Dermis lymphatic vessel endothelial cell (primary cell): Measurements from ENCODE around the gene ERCC1. TPM values are rescaled to one million over a fixed set of nuclear protein-coding genes. Genes with fewer than 3 reads are reported as not detected.

ENCODE experiments used
- total RNA-seq: library from RNA; depleted of rRNA; stranded (reverse); fragments of >200 nt; gene quantifications from 2 replicates; pipeline ENCODE4 v1.2.1, GENCODE V29; 2014

The ERCC1 gene
- total RNA-seq, result 41.5 and 50.4 TPM in 2 replicates

GRCh38 chr19:45423589-45424190 lies at the start of gene ERCC1:
Gene ERCC1, minus strand, starts transcription at chr19:45423917. Its CDS starts 543 bp downstream, at chr19:45423374.

GRCh38 chr19:45467456-45468158 lies 43.9 kb upstream of the ERCC1 start, which contains the start of gene FOSB:
Gene FOSB, plus strand, starts transcription at chr19:45467996. Its CDS starts 591 bp downstream, at chr19:45468587.

GRCh38 chr19:45406226-45407090 lies 17.3 kb downstream of the ERCC1 start, which contains the start of gene POLR1G:
Gene POLR1G, plus strand, starts transcription at chr19:45406644. Its CDS starts 53 bp downstream, at chr19:45406697.

GRCh38 chr19:45404557-45405434 lies 18.9 kb downstream of the ERCC1 start, which contains the start of gene PPP1R13L:
Gene PPP1R13L, minus strand, starts transcription at chr19:45405069. Its CDS starts 6,751 bp downstream, at chr19:45398318.

GRCh38 chr19:45370410-45371204 lies 53.1 kb downstream of the ERCC1 start, which contains the start of gene ERCC2:
Gene ERCC2, minus strand, starts transcription at chr19:45370573. Its CDS starts 33 bp downstream, at chr19:45370540.

Other genes with a start within 250 kb of the ERCC1 start
- 40.7 and 44.5 TPM in 2 replicates for gene TRAPPC6A, start 245.7 kb downstream of the ERCC1 start, total RNA-seq
- 2.3 and 3.3 TPM in 2 replicates for gene BLOC1S3, start 245.1 kb downstream of the ERCC1 start, total RNA-seq
- gene EXOC3L2, start 178.5 kb downstream of the ERCC1 start, total RNA-seq, result 0.54 and 1.3 TPM in 2 replicates
- gene MARK4, start 172.6 kb downstream of the ERCC1 start, total RNA-seq, result 14.7 and 15.1 TPM in 2 replicates
- not detected in 2 replicates for gene CKM, start 101.0 kb downstream of the ERCC1 start, total RNA-seq
- gene KLC3, start 83.2 kb downstream of the ERCC1 start, total RNA-seq, result 0.43 TPM in 2 replicates
- 10.5 and 13.1 TPM in 2 replicates for gene ERCC2, start 53.3 kb downstream of the ERCC1 start, total RNA-seq
- gene PPP1R13L, start 18.8 kb downstream of the ERCC1 start, total RNA-seq, result 8.4 and 14.7 TPM in 2 replicates
- 5.6 and 7.1 TPM in 2 replicates for gene POLR1G, start 17.3 kb downstream of the ERCC1 start, total RNA-seq
- gene FOSB, start 44.1 kb upstream of the ERCC1 start, total RNA-seq, result 16.9 and 90.1 TPM in 2 replicates
- gene RTN2, start 73.1 kb upstream of the ERCC1 start, total RNA-seq, result 8.8 and 15.4 TPM in 2 replicates
- gene PPM1N, start 74.5 kb upstream of the ERCC1 start, total RNA-seq, result 0.52 and 0.54 TPM in 2 replicates
- gene VASP, start 83.6 kb upstream of the ERCC1 start, total RNA-seq, result 42.6 and 49.3 TPM in 2 replicates
- gene OPA3, start 160.9 kb upstream of the ERCC1 start, total RNA-seq, result 4.9 and 5.2 TPM in 2 replicates
- 0.86 and 1.3 TPM in 2 replicates for gene GPR4, start 178.3 kb upstream of the ERCC1 start, total RNA-seq
- 12.8 and 15.8 TPM in 2 replicates for gene EML2, start 215.5 kb upstream of the ERCC1 start, total RNA-seq
- gene GIPR, start 244.3 kb upstream of the ERCC1 start, total RNA-seq, result under 0.01 TPM in 2 replicates